ENCODE measurements around the gene BPNT1. TPM values are rescaled to one million over a fixed set of nuclear protein-coding genes. Genes with fewer than 3 reads are reported as not detected.

Gene BPNT1
- total RNA-seq, 1 donor from 2014 or later, result 28.2 TPM

GRCh38 chr1:220028346-220028895, 61.2 kb downstream of the BPNT1 start:
- Mint-ChIP-seq H3K27ac (no peak overlapping the region), H3K9me3 (no peaks in the 10 kb centered on the region), H3K4me3 (no peak overlapping the region), H3K4me1 (ENCODE audit: low read depth) (peaks cover 12% of the 10 kb centered on the region), H3K27me3 (ENCODE audit: insufficient read depth) (no peaks in the 10 kb centered on the region), H3K36me3 (ENCODE audit: low read depth) (peaks cover 43% of the 10 kb centered on the region)
- no peak for DNase-seq (ENCODE audit: low spot score)
- intact Hi-C loops (cut with micrococcal nuclease), result no loop called here

- H3K36me3 Mint-ChIP-seq (ENCODE audit: low read depth), result peaks cover 57% of the 10 kb centered on the region
- H3K27ac Mint-ChIP-seq, result no peak overlapping the region
- no peaks in the 10 kb centered on the region for H3K9me3 Mint-ChIP-seq
- intact Hi-C loops (cut with micrococcal nuclease), result no loop called here
- peaks cover 20% of the 10 kb centered on the region for H3K4me1 Mint-ChIP-seq (ENCODE audit: low read depth)
- no peaks in the 10 kb centered on the region for H3K27me3 Mint-ChIP-seq (ENCODE audit: insufficient read depth)
- no peak overlapping the region for H3K4me3 Mint-ChIP-seq
- no peak for DNase-seq (ENCODE audit: low spot score)
These were observed 70.5 kb downstream of the BPNT1 start for GRCh38 chr1:220019071-220019470.

GRCh38 chr1:220013497-220013896, 76.1 kb downstream of the BPNT1 start:
- no peak for DNase-seq (ENCODE audit: low spot score)
- Mint-ChIP-seq H3K4me1 (ENCODE audit: low read depth) (peaks cover 45% of the 10 kb centered on the region), H3K9me3 (no peaks in the 10 kb centered on the region), H3K4me3 (peak overlapping the region; percentile 62), H3K27ac (peak overlapping the region; percentile 86), H3K36me3 (ENCODE audit: low read depth) (peaks cover 56% of the 10 kb centered on the region), H3K27me3 (ENCODE audit: insufficient read depth) (no peaks in the 10 kb centered on the region)
- intact Hi-C loops (cut with micrococcal nuclease), result loop anchor here (2.0 kb wide), 1 partner anchor 33 kb away; the partner anchor contains the start of gene EPRS1

GRCh38 chr1:220012259-220012658, 77.3 kb downstream of the BPNT1 start:
- peaks cover 58% of the 10 kb centered on the region for H3K36me3 Mint-ChIP-seq (ENCODE audit: low read depth)
- intact Hi-C loops (cut with micrococcal nuclease), result loop anchor here (2.0 kb wide), 1 partner anchor 35 kb away; the partner anchor contains the start of gene EPRS1
- no peak for DNase-seq (ENCODE audit: low spot score)
- H3K27ac Mint-ChIP-seq, result peak overlapping the region; percentile 29
- H3K4me1 Mint-ChIP-seq (ENCODE audit: low read depth), result peaks cover 46% of the 10 kb centered on the region
- no peak overlapping the region for H3K4me3 Mint-ChIP-seq
- H3K9me3 Mint-ChIP-seq, result no peaks in the 10 kb centered on the region
- no peaks in the 10 kb centered on the region for H3K27me3 Mint-ChIP-seq (ENCODE audit: insufficient read depth)

GRCh38 chr1:220011620-220012019, 78.0 kb downstream of the BPNT1 start:
- no peak for DNase-seq (ENCODE audit: low spot score)
- H3K27ac Mint-ChIP-seq, result no peak overlapping the region
- no peaks in the 10 kb centered on the region for H3K9me3 Mint-ChIP-seq
- intact Hi-C loops (cut with micrococcal nuclease), result loop anchor here (2.0 kb wide), 1 partner anchor 35 kb away; the partner anchor contains the start of gene EPRS1
- H3K4me1 Mint-ChIP-seq (ENCODE audit: low read depth), result peaks cover 49% of the 10 kb centered on the region
- peaks cover 59% of the 10 kb centered on the region for H3K36me3 Mint-ChIP-seq (ENCODE audit: low read depth)
- no peak overlapping the region for H3K4me3 Mint-ChIP-seq
- no peaks in the 10 kb centered on the region for H3K27me3 Mint-ChIP-seq (ENCODE audit: insufficient read depth)

Other genes with a start within 250 kb of the BPNT1 start
- not detected in 2 replicates for gene SLC30A10, start 161.2 kb downstream of the BPNT1 start, total RNA-seq
- 176 and 188 TPM in 2 replicates for gene EPRS1, start 43.3 kb downstream of the BPNT1 start, total RNA-seq
- 72.8 and 74.7 TPM in 2 replicates for gene IARS2, start 4.3 kb upstream of the BPNT1 start, total RNA-seq
- 51.4 and 56.8 TPM in 2 replicates for gene RAB3GAP2, start 182.7 kb upstream of the BPNT1 start, total RNA-seq